Ishikawa (cell line): Measurements from ENCODE around the gene JMJD8.

ENCODE experiments used
- CEBPB ChIP-seq: IDR thresholded peaks from 2 replicates; pipeline ENCODE4 v1.6.1; 2012
- CREB1 ChIP-seq: IDR thresholded peaks from 2 replicates; pipeline ENCODE4 v1.6.1; 2012; ENCODE audit warnings: low read depth
- EGR1 ChIP-seq: IDR thresholded peaks from 2 replicates; pipeline ENCODE4 v1.6.1; 2012
- EP300 ChIP-seq: IDR thresholded peaks from 2 replicates; pipeline ENCODE4 v1.6.1; 2012; ENCODE audit warnings: borderline replicate concordance
- FOXM1 ChIP-seq: IDR thresholded peaks from 2 replicates; pipeline ENCODE4 v1.6.1; 2012; ENCODE audit warnings: low read depth, borderline replicate concordance
- NFIC ChIP-seq: IDR thresholded peaks from 2 replicates; pipeline ENCODE4 v1.6.1; 2012
- RAD21 ChIP-seq: IDR thresholded peaks from 2 replicates; pipeline ENCODE4 v1.6.1; 2012; ENCODE audit warnings: low read depth
- TAF1 ChIP-seq: IDR thresholded peaks from 2 replicates; pipeline ENCODE4 v1.6.1; 2012; ENCODE audit warnings: low read depth, mild to moderate bottlenecking
- TCF12 ChIP-seq: IDR thresholded peaks from 2 replicates; pipeline ENCODE4 v1.6.1; 2012; ENCODE audit warnings: low read depth
- TEAD4 ChIP-seq: IDR thresholded peaks from 2 replicates; pipeline ENCODE4 v1.6.1; 2012
- YY1 ChIP-seq: IDR thresholded peaks from 2 replicates; pipeline ENCODE4 v1.6.1; 2012; ENCODE audit warnings: low read depth
- ZBTB7A ChIP-seq: IDR thresholded peaks from 2 replicates; pipeline ENCODE4 v1.6.1; 2012; ENCODE audit warnings: low read depth
- TF ChIP-seq, protein P1 (sequence below): IDR thresholded peaks from 2 replicates; pipeline ENCODE4 v1.6.1; 2012; ENCODE audit warnings: low read depth, mild to moderate bottlenecking
- TF ChIP-seq, protein P2 (sequence below): IDR thresholded peaks from 2 replicates; pipeline ENCODE4 v1.6.1; 2012
- TF ChIP-seq, protein P3 (sequence below): IDR thresholded peaks from 2 replicates; pipeline ENCODE4 v1.6.1; 2012

JMJD8 gene

DNA sequence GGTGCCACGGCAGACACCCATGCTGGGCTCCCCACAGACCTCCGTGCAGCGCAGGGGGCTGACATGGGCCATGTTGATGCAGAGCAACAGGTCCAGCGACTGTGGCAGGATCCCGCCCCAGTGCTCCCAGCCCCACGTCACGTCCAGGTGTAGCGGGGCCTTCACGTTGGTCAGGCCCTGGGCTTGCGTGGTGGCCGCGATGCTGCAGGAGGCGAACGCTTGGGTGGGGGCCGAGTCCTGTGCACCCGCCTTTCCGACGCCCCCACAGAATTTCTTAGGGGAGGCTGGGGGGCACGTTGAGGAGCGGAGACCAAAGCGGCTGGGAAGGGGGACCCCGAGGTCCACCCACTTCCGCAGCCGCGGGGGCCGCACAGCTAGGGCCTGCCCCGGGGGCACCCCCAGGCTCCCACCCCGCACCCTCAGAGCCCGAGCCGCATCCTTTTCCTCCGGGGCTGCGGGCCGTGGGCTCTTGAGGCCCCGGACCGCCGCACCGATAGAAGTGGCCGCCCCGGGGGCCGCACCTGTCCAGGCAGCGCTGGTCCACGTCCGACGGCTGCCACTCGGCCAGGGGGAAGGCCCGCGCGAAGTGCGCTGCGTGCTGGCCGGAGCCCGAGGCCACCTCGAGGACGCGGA, 48.4 kb downstream of the JMJD8 start:
- TF ChIP-seq YY1 (no peak), EP300 (no peak), TAF1 (no peak), CREB1 (no peak), ZBTB7A (0 out of 2 replicates have a peak, but pooled peaks have one; percentile 13), TEAD4 (no peak), FOXM1 (no peak)

DNA sequence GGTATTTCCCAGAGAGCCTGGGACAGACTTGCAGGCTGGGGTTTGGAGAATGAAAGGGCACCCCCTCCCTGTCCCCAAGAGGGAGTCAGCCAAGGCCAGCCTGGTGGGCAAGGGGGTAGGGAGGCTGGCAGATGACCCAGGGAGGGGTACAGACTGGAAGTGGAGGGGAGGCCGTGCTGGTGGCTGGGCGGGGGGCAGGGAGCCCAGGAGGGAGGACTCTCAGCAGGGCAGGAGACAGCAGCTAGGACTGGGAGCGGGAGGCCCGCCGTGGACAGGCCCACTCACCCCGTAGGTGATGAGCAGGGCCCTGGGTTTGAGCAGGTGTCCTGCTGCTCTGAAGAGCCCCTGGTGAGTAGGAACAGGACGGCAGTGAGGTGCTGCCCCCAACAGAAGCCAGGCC, 49.1 kb downstream of the JMJD8 start:
- TF ChIP-seq, protein P1, sequence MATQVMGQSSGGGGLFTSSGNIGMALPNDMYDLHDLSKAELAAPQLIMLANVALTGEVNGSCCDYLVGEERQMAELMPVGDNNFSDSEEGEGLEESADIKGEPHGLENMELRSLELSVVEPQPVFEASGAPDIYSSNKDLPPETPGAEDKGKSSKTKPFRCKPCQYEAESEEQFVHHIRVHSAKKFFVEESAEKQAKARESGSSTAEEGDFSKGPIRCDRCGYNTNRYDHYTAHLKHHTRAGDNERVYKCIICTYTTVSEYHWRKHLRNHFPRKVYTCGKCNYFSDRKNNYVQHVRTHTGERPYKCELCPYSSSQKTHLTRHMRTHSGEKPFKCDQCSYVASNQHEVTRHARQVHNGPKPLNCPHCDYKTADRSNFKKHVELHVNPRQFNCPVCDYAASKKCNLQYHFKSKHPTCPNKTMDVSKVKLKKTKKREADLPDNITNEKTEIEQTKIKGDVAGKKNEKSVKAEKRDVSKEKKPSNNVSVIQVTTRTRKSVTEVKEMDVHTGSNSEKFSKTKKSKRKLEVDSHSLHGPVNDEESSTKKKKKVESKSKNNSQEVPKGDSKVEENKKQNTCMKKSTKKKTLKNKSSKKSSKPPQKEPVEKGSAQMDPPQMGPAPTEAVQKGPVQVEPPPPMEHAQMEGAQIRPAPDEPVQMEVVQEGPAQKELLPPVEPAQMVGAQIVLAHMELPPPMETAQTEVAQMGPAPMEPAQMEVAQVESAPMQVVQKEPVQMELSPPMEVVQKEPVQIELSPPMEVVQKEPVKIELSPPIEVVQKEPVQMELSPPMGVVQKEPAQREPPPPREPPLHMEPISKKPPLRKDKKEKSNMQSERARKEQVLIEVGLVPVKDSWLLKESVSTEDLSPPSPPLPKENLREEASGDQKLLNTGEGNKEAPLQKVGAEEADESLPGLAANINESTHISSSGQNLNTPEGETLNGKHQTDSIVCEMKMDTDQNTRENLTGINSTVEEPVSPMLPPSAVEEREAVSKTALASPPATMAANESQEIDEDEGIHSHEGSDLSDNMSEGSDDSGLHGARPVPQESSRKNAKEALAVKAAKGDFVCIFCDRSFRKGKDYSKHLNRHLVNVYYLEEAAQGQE = no peak
- TF ChIP-seq, protein P2, sequence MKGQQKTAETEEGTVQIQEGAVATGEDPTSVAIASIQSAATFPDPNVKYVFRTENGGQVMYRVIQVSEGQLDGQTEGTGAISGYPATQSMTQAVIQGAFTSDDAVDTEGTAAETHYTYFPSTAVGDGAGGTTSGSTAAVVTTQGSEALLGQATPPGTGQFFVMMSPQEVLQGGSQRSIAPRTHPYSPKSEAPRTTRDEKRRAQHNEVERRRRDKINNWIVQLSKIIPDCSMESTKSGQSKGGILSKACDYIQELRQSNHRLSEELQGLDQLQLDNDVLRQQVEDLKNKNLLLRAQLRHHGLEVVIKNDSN = no peak
- no peak for TF ChIP-seq TEAD4
- TF ChIP-seq FOXM1 = no peak
- no peak for TF ChIP-seq CREB1
- no peak for TF ChIP-seq TCF12
- no peak for TF ChIP-seq EGR1
- no peak for TF ChIP-seq CEBPB
- TF ChIP-seq NFIC = no peak
- TF ChIP-seq TAF1 = no peak
- TF ChIP-seq, protein P3, sequence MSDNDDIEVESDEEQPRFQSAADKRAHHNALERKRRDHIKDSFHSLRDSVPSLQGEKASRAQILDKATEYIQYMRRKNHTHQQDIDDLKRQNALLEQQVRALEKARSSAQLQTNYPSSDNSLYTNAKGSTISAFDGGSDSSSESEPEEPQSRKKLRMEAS = no peak
- no peak for TF ChIP-seq ZBTB7A
- no peak for TF ChIP-seq EP300

DNA sequence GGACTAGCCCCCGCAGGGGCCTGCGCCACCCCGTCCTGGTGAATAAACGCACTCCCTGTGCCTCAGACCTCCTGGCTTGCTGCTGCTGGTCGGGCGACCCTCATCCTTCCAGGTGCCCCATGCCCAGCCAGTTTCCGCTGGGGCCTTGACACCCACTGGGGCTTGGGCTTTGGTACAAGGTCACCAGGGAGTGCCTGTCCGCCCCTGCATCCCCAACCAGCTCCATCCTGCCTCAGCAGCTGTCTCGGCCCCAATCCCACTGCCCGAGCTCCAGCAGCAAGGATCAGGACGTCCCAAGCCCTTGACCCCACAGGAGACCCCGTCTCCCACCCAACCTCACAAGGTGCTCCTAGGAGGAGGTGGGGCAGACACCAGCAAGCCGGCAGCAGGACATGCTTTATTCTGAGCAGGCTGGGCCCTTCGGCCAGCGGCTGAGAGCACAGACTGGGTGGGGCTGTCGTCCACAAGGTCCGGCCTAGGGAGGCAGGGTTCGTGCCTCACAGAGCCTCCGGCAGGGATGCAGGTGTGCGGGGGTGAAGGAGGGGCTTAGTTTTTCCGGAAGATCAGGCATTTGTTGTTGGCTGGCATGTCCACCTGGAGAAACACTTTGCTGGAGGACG, 50.0 kb downstream of the JMJD8 start:
- TF ChIP-seq, protein P3 = no peak
- no peak for TF ChIP-seq EP300
- no peak for TF ChIP-seq CEBPB
- TF ChIP-seq ZBTB7A = no peak
- no peak for TF ChIP-seq TCF12
- TF ChIP-seq, protein P2 = no peak
- no peak for TF ChIP-seq NFIC
- no peak for TF ChIP-seq FOXM1
- no peak for TF ChIP-seq CREB1
- no peak for TF ChIP-seq TEAD4
- TF ChIP-seq RAD21 = no peak
- TF ChIP-seq TAF1 = no peak
- TF ChIP-seq EGR1 = no peak
- TF ChIP-seq, protein P1 = no peak

DNA sequence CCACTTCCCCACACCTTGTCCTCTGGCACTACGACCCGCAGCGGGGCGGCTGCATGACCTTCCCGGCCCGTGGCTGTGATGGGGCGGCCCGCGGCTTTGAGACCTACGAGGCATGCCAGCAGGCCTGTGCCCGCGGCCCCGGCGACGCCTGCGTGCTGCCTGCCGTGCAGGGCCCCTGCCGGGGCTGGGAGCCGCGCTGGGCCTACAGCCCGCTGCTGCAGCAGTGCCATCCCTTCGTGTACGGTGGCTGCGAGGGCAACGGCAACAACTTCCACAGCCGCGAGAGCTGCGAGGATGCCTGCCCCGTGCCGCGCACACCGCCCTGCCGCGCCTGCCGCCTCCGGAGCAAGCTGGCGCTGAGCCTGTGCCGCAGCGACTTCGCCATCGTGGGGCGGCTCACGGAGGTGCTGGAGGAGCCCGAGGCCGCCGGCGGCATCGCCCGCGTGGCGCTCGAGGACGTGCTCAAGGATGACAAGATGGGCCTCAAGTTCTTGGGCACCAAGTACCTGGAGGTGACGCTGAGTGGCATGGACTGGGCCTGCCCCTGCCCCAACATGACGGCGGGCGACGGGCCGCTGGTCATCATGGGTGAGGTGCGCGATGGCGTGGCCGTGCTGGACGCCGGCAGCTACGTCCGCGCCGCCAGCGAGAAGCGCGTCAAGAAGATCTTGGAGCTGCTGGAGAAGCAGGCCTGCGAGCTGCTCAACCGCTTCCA, 50.6 kb downstream of the JMJD8 start:
- no peak for TF ChIP-seq CEBPB
- TF ChIP-seq, protein P1 = no peak
- no peak for TF ChIP-seq ZBTB7A
- no peak for TF ChIP-seq NFIC
- TF ChIP-seq EP300 = no peak
- TF ChIP-seq, protein P2 = no peak
- TF ChIP-seq TAF1 = no peak
- no peak for TF ChIP-seq RAD21
- TF ChIP-seq TEAD4 = no peak
- TF ChIP-seq, protein P3 = no peak
- no peak for TF ChIP-seq FOXM1
- TF ChIP-seq CREB1 = no peak
- TF ChIP-seq EGR1 = no peak
- no peak for TF ChIP-seq TCF12
- TF ChIP-seq YY1 = no peak
